Transverse colon (tissue), 3 donors: ENCODE measurements around the gene TLK1.

Source experiments
- CTCF ChIP-seq, 5 experiments: fragments of 200-600 bp in 3 of 5; fragments of 450-650 bp in 2 of 5; sonication (generic) in 3 of 5; IDR thresholded peaks; 1 replicate in 2 of 5; 2 replicates in 3 of 5; pipeline ENCODE4 v1.5.1; 2016 to 2017; ENCODE audit warnings: antibody characterized with exemption in 5 of 5, inconsistent platforms in 3 of 5, mild to moderate bottlenecking in 2 of 5, moderate library complexity in 1 of 5
- POLR2A ChIP-seq: fragments of 450-650 bp; IDR thresholded peaks from one replicate; pipeline ENCODE4 v1.6.1; 2016; ENCODE audit warnings: antibody characterized with exemption, mild to moderate bottlenecking, moderate library complexity

GRCh38 chr2:171087547-171087946 is 73.1 kb downstream of the TLK1 start:
- no peak for TF ChIP-seq CTCF (IDR thresholded peaks at IDR 0.05)
- no peak for TF ChIP-seq POLR2A
